HEK293 (cell line): ENCODE measurements around the gene HCAR2.

ENCODE experiments used
- CTCF ChIP-seq: fragments of 450-650 bp; formaldehyde crosslinking; IDR thresholded peaks from 2 replicates; pipeline ENCODE4 v1.5.1; 2016; ENCODE audit warnings: missing biosample characterization, missing genetic modification characterization
- ZNF324 ChIP-seq: fragments of 450-650 bp; formaldehyde crosslinking; IDR thresholded peaks from 2 replicates; pipeline ENCODE4 v1.5.1; 2016; ENCODE audit warnings: missing biosample characterization, missing genetic modification characterization
- ZNF677 ChIP-seq: fragments of 450-650 bp; IDR thresholded peaks from 2 replicates; pipeline ENCODE4 v1.5.0; 2018; ENCODE audit warnings: missing biosample characterization, mild to moderate bottlenecking, missing genetic modification characterization, moderate library complexity
- TF ChIP-seq, protein P1 (sequence below): fragments of 450-650 bp; formaldehyde crosslinking; IDR thresholded peaks from 2 replicates; pipeline ENCODE4 v1.5.1; 2017; ENCODE audit warnings: missing biosample characterization, mild to moderate bottlenecking, missing genetic modification characterization, moderate library complexity
- TF ChIP-seq, protein P2 (sequence below): fragments of 450-650 bp; formaldehyde crosslinking; IDR thresholded peaks from 2 replicates; pipeline ENCODE4 v1.5.1; 2016; ENCODE audit warnings: missing biosample characterization, missing genetic modification characterization, low read depth

DNA sequence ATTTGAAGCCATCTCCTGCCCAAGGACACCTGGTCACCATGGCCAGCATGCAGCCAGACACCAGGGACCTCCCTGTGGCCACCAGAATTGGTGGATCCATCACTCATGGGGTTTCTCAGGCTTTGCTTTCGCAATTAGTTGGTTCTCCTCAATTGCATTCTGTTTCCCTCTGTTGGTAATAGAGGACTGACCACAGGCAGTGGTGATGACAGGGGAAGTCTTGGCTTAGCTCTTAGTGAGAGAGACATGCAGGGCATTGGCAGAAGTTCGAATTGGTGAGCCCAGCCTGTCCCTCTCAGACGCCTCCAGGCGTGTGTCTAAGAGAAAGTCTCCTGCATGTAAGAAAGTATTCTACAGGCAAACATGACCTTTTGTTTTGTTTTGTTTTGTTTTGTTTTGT, 21.3 kb downstream of the HCAR2 start:
- TF ChIP-seq CTCF = no peak
- TF ChIP-seq ZNF324 = no peak
- TF ChIP-seq, protein P1, sequence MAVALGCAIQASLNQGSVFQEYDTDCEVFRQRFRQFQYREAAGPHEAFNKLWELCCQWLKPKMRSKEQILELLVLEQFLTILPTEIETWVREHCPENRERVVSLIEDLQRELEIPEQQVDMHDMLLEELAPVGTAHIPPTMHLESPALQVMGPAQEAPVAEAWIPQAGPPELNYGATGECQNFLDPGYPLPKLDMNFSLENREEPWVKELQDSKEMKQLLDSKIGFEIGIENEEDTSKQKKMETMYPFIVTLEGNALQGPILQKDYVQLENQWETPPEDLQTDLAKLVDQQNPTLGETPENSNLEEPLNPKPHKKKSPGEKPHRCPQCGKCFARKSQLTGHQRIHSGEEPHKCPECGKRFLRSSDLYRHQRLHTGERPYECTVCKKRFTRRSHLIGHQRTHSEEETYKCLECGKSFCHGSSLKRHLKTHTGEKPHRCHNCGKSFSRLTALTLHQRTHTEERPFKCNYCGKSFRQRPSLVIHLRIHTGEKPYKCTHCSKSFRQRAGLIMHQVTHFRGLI (tag by site-specific recombination) = no peak
- TF ChIP-seq, protein P2, sequence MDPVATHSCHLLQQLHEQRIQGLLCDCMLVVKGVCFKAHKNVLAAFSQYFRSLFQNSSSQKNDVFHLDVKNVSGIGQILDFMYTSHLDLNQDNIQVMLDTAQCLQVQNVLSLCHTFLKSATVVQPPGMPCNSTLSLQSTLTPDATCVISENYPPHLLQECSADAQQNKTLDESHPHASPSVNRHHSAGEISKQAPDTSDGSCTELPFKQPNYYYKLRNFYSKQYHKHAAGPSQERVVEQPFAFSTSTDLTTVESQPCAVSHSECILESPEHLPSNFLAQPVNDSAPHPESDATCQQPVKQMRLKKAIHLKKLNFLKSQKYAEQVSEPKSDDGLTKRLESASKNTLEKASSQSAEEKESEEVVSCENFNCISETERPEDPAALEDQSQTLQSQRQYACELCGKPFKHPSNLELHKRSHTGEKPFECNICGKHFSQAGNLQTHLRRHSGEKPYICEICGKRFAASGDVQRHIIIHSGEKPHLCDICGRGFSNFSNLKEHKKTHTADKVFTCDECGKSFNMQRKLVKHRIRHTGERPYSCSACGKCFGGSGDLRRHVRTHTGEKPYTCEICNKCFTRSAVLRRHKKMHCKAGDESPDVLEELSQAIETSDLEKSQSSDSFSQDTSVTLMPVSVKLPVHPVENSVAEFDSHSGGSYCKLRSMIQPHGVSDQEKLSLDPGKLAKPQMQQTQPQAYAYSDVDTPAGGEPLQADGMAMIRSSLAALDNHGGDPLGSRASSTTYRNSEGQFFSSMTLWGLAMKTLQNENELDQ = no peak
- TF ChIP-seq ZNF677 (tag by site-specific recombination) = no peak
